Gastrocnemius medialis (tissue), 4 donors: ENCODE data around the gene NSMF. TPM values are rescaled to one million over a fixed set of nuclear protein-coding genes. Genes with fewer than 3 reads are reported as not detected.

Experiments
- ATAC-seq, 2 donors: fragments of 150-250 bp; one replicate each; pipeline ENCODE4 v1.9.1; 2016
- DNase-seq, 2 donors: peaks; one replicate each; pipeline ENCODE4 v3.0.0-alpha.2; 2019
- H3K27ac ChIP-seq, 4 donors: fragments of 200-600 bp; sonication (generic); 1 replicate in 1 of 4; 2 replicates in 3 of 4; pipeline ENCODE4 v1.5.1; 2016 to 2018; ENCODE audit warnings: mild to moderate bottlenecking in 2 of 4, moderate library complexity in 1 of 4
- H3K27me3 ChIP-seq, 3 donors: fragments of 200-600 bp; sonication (generic) in 2 of 3; 1 replicate in 1 of 3; 2 replicates in 2 of 3; pipeline versions ENCODE4 v1.5.1 to v1.6.0; 2016 to 2019; ENCODE audit warnings: mild to moderate bottlenecking in 1 of 3, moderate library complexity in 1 of 3
- H3K36me3 ChIP-seq, 2 donors: fragments of 200-600 bp; sonication (generic) in 1 of 2; one replicate each; pipeline ENCODE4 v1.5.1; 2017 to 2018
- H3K4me1 ChIP-seq, 2 donors: fragments of 200-600 bp; sonication (generic) in 1 of 2; one replicate each; pipeline ENCODE4 v1.5.1; 2016 to 2017; ENCODE audit warnings: mild to moderate bottlenecking in 2 of 2
- H3K4me3 ChIP-seq, 4 donors: fragments of 200-600 bp; sonication (generic) in 3 of 4; 1 replicate in 1 of 4; 2 replicates in 3 of 4; pipeline ENCODE4 v1.5.1; 2016 to 2019; ENCODE audit warnings: mild to moderate bottlenecking in 2 of 4
- H3K9me3 ChIP-seq, 3 donors: fragments of 200-600 bp; sonication (generic) in 2 of 3; 1 replicate in 1 of 3; 2 replicates in 2 of 3; pipeline ENCODE4 v1.5.1; 2016 to 2019
- CTCF ChIP-seq, 5 experiments: fragments of 450-650 bp in 3 of 5; fragments of 200-600 bp in 2 of 5; sonication (generic) in 2 of 5; IDR thresholded peaks in 4 of 5; conservative IDR thresholded peaks in 1 of 5; 1 replicate in 4 of 5; 2 replicates in 1 of 5; pipeline ENCODE4 v1.5.1; 2016 to 2019; ENCODE audit warnings: antibody characterized with exemption in 5 of 5, mild to moderate bottlenecking in 3 of 5, moderate library complexity in 3 of 5
- POLR2A ChIP-seq, 2 donors: fragments of 450-650 bp; IDR thresholded peaks; one replicate each; pipeline ENCODE4 v1.6.1; 2017; ENCODE audit warnings: antibody characterized with exemption in 2 of 2, mild to moderate bottlenecking in 2 of 2, moderate library complexity in 2 of 2
- in situ Hi-C, 4 donors: fragments of 200-750 bp; cut with MboI; loops; one replicate each; pipeline versions ENCODE4 v1.15.0 to v1.8.0; 2017; ENCODE audit warnings: low sequenced_read_pairs in 4 of 4
- intact Hi-C: fragments of 100-400 bp; cut with DNase I; formaldehyde crosslinking; loops from one replicate; pipeline ENCODE4 v1.15.1; 2023; ENCODE audit warnings: low total_unique reads
- total RNA-seq, 4 donors: library from RNA; depleted of rRNA; stranded (reverse); fragments of >200 nt; gene quantifications; one replicate each; pipeline versions ENCODE4 v1.1.0 to v1.2.3, GENCODE V29; 2016

The NSMF gene
- total RNA-seq, 4 donors from 2014 or later: 4.4 to 8.4 (median 7.1) TPM

DNA sequence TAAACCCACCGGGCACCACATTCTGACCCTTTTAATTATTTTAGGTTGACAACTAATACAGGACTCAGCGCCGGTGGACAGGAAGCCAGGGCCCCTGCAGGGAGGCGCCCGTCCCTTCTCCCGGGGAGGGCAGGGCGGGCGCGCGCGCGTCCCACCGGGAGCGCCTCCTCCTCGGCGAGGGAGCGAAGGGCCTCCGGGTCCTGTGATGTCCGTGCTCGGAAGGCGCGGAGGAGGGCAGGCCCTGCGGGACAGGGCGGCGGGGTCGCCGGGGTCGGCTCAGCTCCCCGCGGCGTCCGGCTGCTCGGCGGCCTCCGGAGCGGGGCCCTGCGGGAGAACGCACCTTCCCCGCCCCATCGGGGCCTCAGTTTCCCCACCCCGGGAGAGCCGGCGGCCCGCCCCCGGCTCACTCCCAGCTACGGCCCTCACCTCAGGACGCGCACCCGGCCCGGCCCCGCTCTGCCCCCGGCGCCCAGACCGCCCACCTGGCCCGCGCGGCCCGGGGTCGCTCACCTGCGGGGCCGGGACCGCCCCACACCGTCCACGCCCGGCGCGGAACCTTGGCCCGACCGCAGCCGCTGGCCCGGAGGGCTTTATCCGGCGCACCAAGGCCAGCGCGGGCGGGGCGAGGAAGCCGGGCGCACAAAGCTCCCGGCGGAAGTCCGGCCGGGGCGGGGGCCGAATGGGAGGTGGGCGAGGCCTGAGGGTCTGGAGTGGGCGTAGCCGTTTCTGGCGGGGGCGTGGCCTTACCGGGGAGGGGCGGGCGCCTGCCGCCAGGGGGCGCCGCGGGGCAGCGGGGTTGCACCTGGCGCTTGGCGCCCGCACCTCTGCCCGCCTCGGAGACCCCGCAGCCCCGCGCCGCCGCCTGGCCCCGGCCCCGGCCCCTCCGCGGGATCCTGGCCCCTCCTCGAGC, 36.3 kb downstream of the NSMF start, which contains the start of the genes EXD3 and NOXA1:
TSS of gene EXD3 (minus strand) at position 559 of the 910 bp plus-strand sequence. CDS start 27,805 bp downstream, outside the sequence.
TSS of gene NOXA1 (plus strand) at position 790 of the 910 bp plus-strand sequence. CDS start 137 bp downstream, outside the sequence.
- intact Hi-C loops (loop anchor here (1.0 to 10.0 kb wide), 4 partner anchors 22 to 938 kb away; partner anchors contain the start of genes MRPL41, NSMF and SEC16A), in situ Hi-C loops (loop anchor here in 3 of 4 donors (25.0 kb wide), 1 partner anchor 136 kb away; the partner anchor contains the start of gene TOR4A (in 3 of the 3))
- Histone ChIP-seq H3K4me3 (peak within 1 kb of the TSS; percentile 74 to 91 (median 82)), H3K27ac (peak within 1 kb of the TSS; percentile 68 to 81 (median 78)), H3K9me3 (no peaks in the 10 kb centered on the region), H3K36me3 (no peaks in the 10 kb centered on the region), H3K4me1 (peaks cover 14 to 29% of the 10 kb centered on the region in 2 donors), H3K27me3 (no peaks in the 10 kb centered on the region)
- ATAC-seq (peak; percentile 89 to 92), DNase-seq (peak; percentile 85 to 90)
- TF ChIP-seq CTCF (IDR thresholded peaks at IDR 0.05 in 4 of 5, conservative IDR thresholded peaks at IDR 0.05 in 1 of 5): peak; percentile 61 to 98 (median 96)
- TF ChIP-seq POLR2A (IDR thresholded peaks at IDR 0.05): peak; percentile 56 to 66

GRCh38 chr9:137421838-137422603, 37.1 kb downstream of the NSMF start:
- Histone ChIP-seq H3K27ac (peak overlapping the region; percentile 68 to 81 (median 78)), H3K4me1 (peaks cover 14 to 29% of the 10 kb centered on the region in 2 donors)
- in situ Hi-C loops: loop anchor here in 3 of 4 donors (25.0 kb wide), 1 partner anchor 135 kb away; the partner anchor contains the start of gene TOR4A (in 3 of the 3)

GRCh38 chr9:137417161-137418021, 41.7 kb downstream of the NSMF start:
- in situ Hi-C loops: loop anchor here in 3 of 4 donors (25.0 kb wide), 1 partner anchor 130 kb away; the partner anchor contains the start of gene TOR4A (in 3 of the 3)
- no peaks in the 10 kb centered on the region for H3K9me3 ChIP-seq
- ATAC-seq: no peak
- H3K4me3 ChIP-seq: peak overlapping the region in 2 of 4 donors; percentile 5 to 51
- H3K27ac ChIP-seq: peak overlapping the region in 2 of 4 donors; percentile 37 to 64
- no peak for DNase-seq
- H3K4me1 ChIP-seq: peaks cover 12 to 16% of the 10 kb centered on the region in 2 donors
- no peaks in the 10 kb centered on the region for H3K27me3 ChIP-seq
- intact Hi-C loops: no loop called here
- TF ChIP-seq POLR2A (IDR thresholded peaks at IDR 0.05) (peak in 1 of 2 donors; percentile 52), CTCF (IDR thresholded peaks at IDR 0.05 in 4 of 5, conservative IDR thresholded peaks at IDR 0.05 in 1 of 5) (no peak)
- H3K36me3 ChIP-seq: no peaks in the 10 kb centered on the region

More at GRCh38 chr9:137421838-137422603, 37.1 kb downstream of the NSMF start:
- Histone ChIP-seq H3K27me3 (no peaks in the 10 kb centered on the region), H3K9me3 (no peaks in the 10 kb centered on the region), H3K4me3 (peak overlapping the region; percentile 74 to 91 (median 82)), H3K36me3 (no peaks in the 10 kb centered on the region)
- no peak for DNase-seq
- ATAC-seq: no peak
- TF ChIP-seq POLR2A (IDR thresholded peaks at IDR 0.05) (no peak), CTCF (IDR thresholded peaks at IDR 0.05 in 4 of 5, conservative IDR thresholded peaks at IDR 0.05 in 1 of 5) (no peak)
- intact Hi-C loops: loop anchor here (10.0 kb wide), 1 partner anchor 937 kb away; the partner anchor contains the start of gene SEC16A
